Fibroblast of pulmonary artery (primary cell): ENCODE data around the gene PLSCR1.

Source experiments
- DNase-seq: peaks from one replicate; pipeline ENCODE4 v3.0.0-alpha.2; 2010; ENCODE audit warnings: low read depth
- H3K4me3 ChIP-seq: replicated peaks from 2 replicates; pipeline ENCODE4 v1.5.1; 2011; ENCODE audit warnings: low read depth, mild to moderate bottlenecking, control low read depth, low read length, moderate library complexity
- TF ChIP-seq, protein P1 (sequence below): IDR thresholded peaks from 2 replicates; pipeline ENCODE4 v1.5.1; 2011; ENCODE audit warnings: mild to moderate bottlenecking, control low read depth, low read length, inconsistent platforms; ENCODE audit errors: missing control alignments

PLSCR1 gene

DNA sequence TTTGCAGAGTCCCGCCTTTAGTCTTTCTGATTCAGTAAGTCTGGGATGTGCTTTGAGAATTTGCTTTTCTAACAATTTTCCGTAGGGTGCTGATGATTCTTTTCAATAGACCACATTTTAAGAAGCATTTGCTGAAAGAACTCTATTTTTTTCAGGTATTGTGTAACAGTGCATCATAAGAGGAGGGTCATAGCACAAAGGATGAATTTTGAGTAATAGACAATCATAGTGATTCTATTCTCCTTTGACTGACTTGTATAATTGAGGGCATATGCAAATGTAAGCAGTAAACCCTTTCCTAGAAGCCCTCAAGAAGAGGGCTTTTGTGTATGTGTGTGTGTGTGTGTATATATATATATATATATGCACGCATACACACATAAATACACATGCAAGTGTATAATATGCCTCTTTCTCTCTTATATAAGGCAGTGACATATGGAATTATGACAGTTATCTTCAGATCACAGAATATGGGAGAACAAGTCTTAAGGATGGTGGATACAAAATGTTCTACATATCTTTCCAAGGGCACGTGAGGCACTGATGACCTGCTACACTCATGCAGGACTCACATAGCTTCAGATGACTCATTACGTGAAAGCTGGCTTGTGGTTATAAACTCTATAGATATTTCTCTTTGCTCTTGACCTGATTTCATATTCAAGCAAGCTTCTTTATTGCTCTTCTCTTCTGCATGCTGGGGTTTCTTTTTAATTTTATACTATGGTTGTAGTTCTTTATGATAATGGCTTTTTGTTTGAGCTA lies 6.5 kb upstream of the PLSCR1 start:
- TF ChIP-seq, protein P1, sequence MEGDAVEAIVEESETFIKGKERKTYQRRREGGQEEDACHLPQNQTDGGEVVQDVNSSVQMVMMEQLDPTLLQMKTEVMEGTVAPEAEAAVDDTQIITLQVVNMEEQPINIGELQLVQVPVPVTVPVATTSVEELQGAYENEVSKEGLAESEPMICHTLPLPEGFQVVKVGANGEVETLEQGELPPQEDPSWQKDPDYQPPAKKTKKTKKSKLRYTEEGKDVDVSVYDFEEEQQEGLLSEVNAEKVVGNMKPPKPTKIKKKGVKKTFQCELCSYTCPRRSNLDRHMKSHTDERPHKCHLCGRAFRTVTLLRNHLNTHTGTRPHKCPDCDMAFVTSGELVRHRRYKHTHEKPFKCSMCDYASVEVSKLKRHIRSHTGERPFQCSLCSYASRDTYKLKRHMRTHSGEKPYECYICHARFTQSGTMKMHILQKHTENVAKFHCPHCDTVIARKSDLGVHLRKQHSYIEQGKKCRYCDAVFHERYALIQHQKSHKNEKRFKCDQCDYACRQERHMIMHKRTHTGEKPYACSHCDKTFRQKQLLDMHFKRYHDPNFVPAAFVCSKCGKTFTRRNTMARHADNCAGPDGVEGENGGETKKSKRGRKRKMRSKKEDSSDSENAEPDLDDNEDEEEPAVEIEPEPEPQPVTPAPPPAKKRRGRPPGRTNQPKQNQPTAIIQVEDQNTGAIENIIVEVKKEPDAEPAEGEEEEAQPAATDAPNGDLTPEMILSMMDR: no peak
- no peak overlapping the region for H3K4me3 ChIP-seq
- peak; percentile 87 for DNase-seq

DNA sequence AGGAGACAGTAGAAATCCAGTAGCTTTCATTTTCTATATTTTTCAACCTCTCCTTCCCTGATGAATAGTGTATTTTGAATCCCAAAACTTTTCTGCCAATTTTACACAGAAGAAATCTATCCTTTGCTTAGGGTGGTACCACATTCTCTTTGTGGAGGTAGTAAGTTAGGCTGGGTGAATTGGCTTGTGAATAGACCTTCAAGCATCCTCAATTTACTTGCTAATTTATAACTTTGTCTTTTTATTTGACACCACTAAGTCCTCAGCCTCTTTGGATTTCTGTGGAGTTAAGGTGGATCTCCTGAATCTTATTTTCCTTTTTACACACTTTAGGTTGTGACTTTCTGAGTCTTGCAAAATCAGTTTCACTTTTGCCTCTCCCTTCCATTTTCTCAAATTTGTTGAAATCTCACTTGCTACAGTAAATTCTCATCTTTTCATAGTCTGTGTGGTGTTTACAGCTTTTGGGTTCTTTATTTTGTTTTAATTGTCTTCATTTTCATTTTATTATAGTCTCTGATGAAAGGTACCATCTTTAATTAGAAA lies 5.7 kb upstream of the PLSCR1 start:
- TF ChIP-seq, protein P1: no peak
- no peak for DNase-seq
- no peak overlapping the region for H3K4me3 ChIP-seq

DNA sequence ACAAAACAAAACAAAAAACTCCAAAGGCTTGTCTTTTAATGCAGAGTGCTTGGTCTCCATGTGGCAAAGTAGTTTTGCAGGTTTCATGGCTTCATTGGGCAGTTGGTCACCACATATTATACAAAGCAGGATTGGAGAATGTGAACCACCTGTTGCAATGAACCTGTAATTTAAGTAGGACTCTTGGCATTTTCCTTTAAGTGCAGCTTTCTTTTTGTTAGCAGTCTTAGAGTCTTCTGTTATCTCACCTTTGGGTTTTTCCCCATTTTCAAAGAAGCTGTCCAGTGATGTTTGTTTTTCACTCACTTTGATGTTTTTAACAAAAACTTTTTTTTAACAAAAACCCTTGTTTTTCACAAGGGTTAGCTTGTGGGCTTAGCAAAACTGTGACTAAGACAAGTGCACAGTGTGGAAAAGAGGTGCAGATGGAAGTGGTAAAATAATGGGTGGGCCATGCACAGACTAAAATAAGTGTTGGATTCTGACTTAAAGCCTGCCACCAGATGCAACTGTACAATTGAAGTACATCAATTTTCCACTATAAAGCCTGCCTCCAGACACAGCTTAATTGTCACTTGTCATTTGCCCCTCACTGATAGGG lies 2.9 kb upstream of the PLSCR1 start:
- DNase-seq: no peak
- H3K4me3 ChIP-seq: no peak overlapping the region
- TF ChIP-seq, protein P1: no peak

DNA sequence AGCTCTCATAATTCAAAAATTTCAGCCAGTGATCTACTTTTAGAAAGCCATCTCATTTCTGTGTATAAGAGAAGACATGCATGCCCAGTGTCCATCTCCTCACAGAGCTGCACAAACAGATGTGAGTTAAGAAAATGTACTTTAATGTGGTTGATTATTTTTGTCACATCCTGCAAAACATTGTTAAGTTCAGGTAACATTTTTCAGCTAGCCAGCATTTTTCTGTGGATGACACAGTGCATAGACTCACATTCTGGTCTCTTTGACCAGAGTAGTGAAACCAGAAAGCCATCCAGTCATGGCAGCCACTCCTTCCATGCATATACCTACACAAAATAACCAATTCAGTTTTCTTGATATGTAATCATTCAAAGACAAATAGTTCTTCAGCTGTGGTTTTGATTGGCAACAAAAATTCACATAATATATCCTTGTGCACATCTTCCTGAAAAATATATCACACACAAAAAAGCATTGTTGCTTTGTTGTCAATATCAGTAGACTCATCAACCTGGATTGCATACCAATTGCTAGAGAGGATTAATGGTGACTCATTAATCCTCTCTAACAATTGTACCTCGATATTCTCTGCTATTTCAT lies 2.1 kb upstream of the PLSCR1 start:
- H3K4me3 ChIP-seq: no peak overlapping the region
- DNase-seq: no peak
- TF ChIP-seq, protein P1: no peak

DNA sequence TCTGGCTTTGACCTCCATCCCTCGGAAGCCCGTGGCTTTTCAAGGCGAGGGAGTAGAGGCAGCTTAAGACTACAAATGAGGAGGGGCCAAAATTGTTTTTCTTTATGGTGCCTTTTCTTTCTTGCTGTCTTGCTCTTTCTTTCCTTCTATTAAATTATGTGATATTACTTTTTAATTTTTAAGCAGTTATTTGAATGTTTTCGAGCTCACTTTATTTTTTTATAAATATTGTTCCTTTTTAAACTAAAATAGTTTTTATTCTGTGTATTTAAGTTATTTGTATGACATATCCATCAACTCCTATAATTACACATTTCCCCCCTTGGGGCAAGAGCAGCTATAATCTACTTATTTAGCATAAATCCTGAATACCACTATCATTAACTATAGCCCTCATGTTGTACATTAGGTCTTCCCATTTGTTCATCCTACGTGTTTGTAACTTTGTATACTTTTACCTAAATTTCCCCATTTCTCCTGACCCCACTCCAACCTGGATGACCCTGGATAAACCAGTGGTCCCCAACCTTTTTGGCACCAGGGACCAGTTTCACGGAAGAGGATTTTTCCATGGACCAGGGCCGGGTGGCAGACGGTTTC lies 622 bp upstream of the PLSCR1 start:
- H3K4me3 ChIP-seq: peak overlapping the region; percentile 78
- no peak for DNase-seq
- TF ChIP-seq, protein P1: no peak

DNA sequence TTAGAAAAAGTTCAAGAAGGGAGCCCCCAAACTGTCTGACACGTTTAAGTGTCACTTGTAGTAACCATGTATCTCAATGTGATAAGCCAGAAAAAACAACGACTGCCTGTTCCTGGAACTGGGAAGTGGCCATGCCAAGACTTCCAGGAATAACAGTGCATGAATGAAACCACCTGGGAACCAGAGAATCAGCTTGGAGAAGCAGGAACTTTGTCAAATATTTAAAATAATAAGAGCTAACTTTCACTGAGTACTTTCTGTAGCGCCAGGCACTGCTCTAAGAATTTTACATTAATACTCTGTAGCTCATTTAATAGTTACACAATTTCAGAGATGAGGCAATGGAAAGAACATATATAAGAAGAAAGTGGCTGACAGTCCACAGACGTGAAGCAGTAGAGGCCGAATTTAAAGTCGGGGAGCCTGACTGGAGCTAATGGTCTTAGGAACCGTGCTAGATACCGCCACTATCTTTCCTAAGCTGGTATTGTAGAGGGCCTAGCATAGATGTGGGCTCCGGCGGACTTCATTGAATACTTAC lies 876 bp downstream of the PLSCR1 start:
- peak; percentile 66 for DNase-seq
- H3K4me3 ChIP-seq: peak overlapping the region; percentile 78
- TF ChIP-seq, protein P1: no peak
